ENCODE measurements around the gene SAMD4A.

- TF ChIP-seq CTCF (conservative IDR thresholded peaks at IDR 0.05), result no peak
- TF ChIP-seq ZFX (IDR thresholded peaks at IDR 0.05), result no peak
These were observed 130.1 kb downstream of the SAMD4A start for GRCh38 chr14:54697001-54697400.

All from C4-2B (cell line).